ENCODE data around the gene SYT1.
A peak's percentile ranks its signal among the peaks of the same experiment; 100 is the strongest.

The SYT1 gene

GRCh38 chr12:79370021-79370420 lies 505.4 kb downstream of the SYT1 start:
- CTCF ChIA-PET: interaction anchor here (0.7 kb wide), 1 partner anchor 13 kb away, joined by 3 read pairs; no protein-coding TSS in a partner anchor
- no peak for DNase-seq (ENCODE audit: extremely low spot score)
- POLR2A ChIA-PET: no interaction called here
- TF ChIP-seq BHLHE40 (IDR thresholded peaks at IDR 0.05; ENCODE audit: borderline replicate concordance): no peak
- no peak for TF ChIP-seq NFRKB (IDR thresholded peaks at IDR 0.05)
- TF ChIP-seq FOXK2 (IDR thresholded peaks at IDR 0.05): no peak
- TF ChIP-seq FOXM1 (IDR thresholded peaks at IDR 0.05; ENCODE audit: borderline replicate concordance): no peak

GRCh38 chr12:79371226-79371625 lies 506.7 kb downstream of the SYT1 start:
- ChIA-PET POLR2A (no interaction called here), CTCF (no interaction called here)
- DNase-seq (ENCODE audit: extremely low spot score): no peak
- no peak for TF ChIP-seq PKNOX1 (IDR thresholded peaks at IDR 0.05)
- TF ChIP-seq FOXM1 (IDR thresholded peaks at IDR 0.05; ENCODE audit: borderline replicate concordance): no peak
- TF ChIP-seq HDGF (IDR thresholded peaks at IDR 0.05; ENCODE audit: borderline replicate concordance): no peak
- no peak for TF ChIP-seq NFRKB (IDR thresholded peaks at IDR 0.05)
- TF ChIP-seq LEF1 (IDR thresholded peaks at IDR 0.05; ENCODE audit: borderline replicate concordance): no peak
- TF ChIP-seq FOXA1 (IDR thresholded peaks at IDR 0.05): no peak
- no peak for TF ChIP-seq ELF4 (IDR thresholded peaks at IDR 0.05)
- no peak for TF ChIP-seq SUZ12 (IDR thresholded peaks at IDR 0.05)
- TF ChIP-seq CTBP1 (IDR thresholded peaks at IDR 0.05; ENCODE audit: borderline replicate concordance): no peak
- TF ChIP-seq ARNT (IDR thresholded peaks at IDR 0.05): no peak
- no peak for TF ChIP-seq ZNF384 (IDR thresholded peaks at IDR 0.05)
- no peak for TF ChIP-seq L3MBTL2 (conservative IDR thresholded peaks at IDR 0.05)
- no peak for TF ChIP-seq FOXK2 (IDR thresholded peaks at IDR 0.05)
- no peak for TF ChIP-seq BHLHE40 (IDR thresholded peaks at IDR 0.05; ENCODE audit: borderline replicate concordance)
- no peak for TF ChIP-seq SP1 (IDR thresholded peaks at IDR 0.05)
- TF ChIP-seq TARDBP (IDR thresholded peaks at IDR 0.05): no peak

- TF ChIP-seq ARNT (IDR thresholded peaks at IDR 0.05) (no peak), LEF1 (IDR thresholded peaks at IDR 0.05; ENCODE audit: borderline replicate concordance) (no peak), HDGF (IDR thresholded peaks at IDR 0.05; ENCODE audit: borderline replicate concordance) (no peak), FOXA1 (IDR thresholded peaks at IDR 0.05) (no peak), TARDBP (IDR thresholded peaks at IDR 0.05) (no peak), ZNF384 (IDR thresholded peaks at IDR 0.05) (no peak), FOXM1 (IDR thresholded peaks at IDR 0.05; ENCODE audit: borderline replicate concordance) (no peak), ELF4 (IDR thresholded peaks at IDR 0.05) (no peak), PKNOX1 (IDR thresholded peaks at IDR 0.05) (no peak), SP1 (IDR thresholded peaks at IDR 0.05) (no peak), SUZ12 (IDR thresholded peaks at IDR 0.05) (no peak), FOXK2 (IDR thresholded peaks at IDR 0.05) (no peak)
- peak; percentile 63 for DNase-seq (ENCODE audit: extremely low spot score)
- POLR2A ChIA-PET: no interaction called here
- CTCF ChIA-PET: interaction anchor here (0.7 kb wide), 2 partner anchors 781 to 1193 kb away, joined by 3 to 4 read pairs; no protein-coding TSS in a partner anchor
These were observed 509.4 kb downstream of the SYT1 start for GRCh38 chr12:79373896-79374499.

GRCh38 chr12:79374545-79374944 lies 510.0 kb downstream of the SYT1 start:
- POLR2A ChIA-PET: no interaction called here
- TF ChIP-seq PKNOX1 (IDR thresholded peaks at IDR 0.05) (no peak), SP1 (IDR thresholded peaks at IDR 0.05) (no peak), FOXA1 (IDR thresholded peaks at IDR 0.05) (no peak), L3MBTL2 (conservative IDR thresholded peaks at IDR 0.05) (no peak), FOXK2 (IDR thresholded peaks at IDR 0.05) (no peak), HDGF (IDR thresholded peaks at IDR 0.05; ENCODE audit: borderline replicate concordance) (no peak)
- CTCF ChIA-PET: interaction anchor here (0.6 kb wide), 1 partner anchor 903 kb away, joined by 4 read pairs; no protein-coding TSS in a partner anchor

GRCh38 chr12:79375050-79375449 lies 510.5 kb downstream of the SYT1 start:
- ChIA-PET CTCF (interaction anchor here (0.6 kb wide), 1 partner anchor 904 kb away, joined by 4 read pairs; no protein-coding TSS in a partner anchor), POLR2A (no interaction called here)
- TF ChIP-seq ARNT (IDR thresholded peaks at IDR 0.05): no peak
- TF ChIP-seq BHLHE40 (IDR thresholded peaks at IDR 0.05; ENCODE audit: borderline replicate concordance): no peak
- TF ChIP-seq SUZ12 (IDR thresholded peaks at IDR 0.05): no peak
- TF ChIP-seq L3MBTL2 (conservative IDR thresholded peaks at IDR 0.05): no peak
- TF ChIP-seq ZNF384 (IDR thresholded peaks at IDR 0.05): no peak
- no peak for TF ChIP-seq FOXK2 (IDR thresholded peaks at IDR 0.05)
- no peak for TF ChIP-seq LEF1 (IDR thresholded peaks at IDR 0.05; ENCODE audit: borderline replicate concordance)
- TF ChIP-seq ELF4 (IDR thresholded peaks at IDR 0.05): no peak
- TF ChIP-seq FOXA1 (IDR thresholded peaks at IDR 0.05): no peak
- TF ChIP-seq TARDBP (IDR thresholded peaks at IDR 0.05): no peak
- TF ChIP-seq HDGF (IDR thresholded peaks at IDR 0.05; ENCODE audit: borderline replicate concordance): no peak
- no peak for TF ChIP-seq FOXM1 (IDR thresholded peaks at IDR 0.05; ENCODE audit: borderline replicate concordance)
- no peak for TF ChIP-seq PKNOX1 (IDR thresholded peaks at IDR 0.05)
- TF ChIP-seq CTBP1 (IDR thresholded peaks at IDR 0.05; ENCODE audit: borderline replicate concordance): no peak
- TF ChIP-seq SP1 (IDR thresholded peaks at IDR 0.05): no peak
- no peak for TF ChIP-seq NFRKB (IDR thresholded peaks at IDR 0.05)
- DNase-seq (ENCODE audit: extremely low spot score): no peak

More at GRCh38 chr12:79374545-79374944, 510.0 kb downstream of the SYT1 start:
- no peak for DNase-seq (ENCODE audit: extremely low spot score)
